UCSD-AML1 (cell line): ENCODE measurements around the gene SRC.

Source experiments
- DNase-seq: peaks from one replicate; lab custom pipeline; 2025; ENCODE audit not compliant: unreplicated experiment; lab: John Stamatoyannopoulos, UW

Gene SRC

GRCh38 chr20:37422791-37423286 is 76.9 kb downstream of the SRC start:
- no peak for DNase-seq

GRCh38 chr20:37423545-37423944 is 77.6 kb downstream of the SRC start:
- DNase-seq = no peak

GRCh38 chr20:37424062-37424851 is 78.3 kb downstream of the SRC start:
- DNase-seq = no peak

- DNase-seq = no peak
Measured at GRCh38 chr20:37425103-37425625, 79.2 kb downstream of the SRC start.

- no peak for DNase-seq
Measured at GRCh38 chr20:37426106-37426505, 80.2 kb downstream of the SRC start.

GRCh38 chr20:37426978-37427377 is 81.0 kb downstream of the SRC start:
- no peak for DNase-seq

GRCh38 chr20:37430044-37430443 is 84.1 kb downstream of the SRC start:
- no peak for DNase-seq

- DNase-seq = no peak
Measured at GRCh38 chr20:37430778-37431460, 85.0 kb downstream of the SRC start.

- no peak for DNase-seq
Measured at GRCh38 chr20:37431786-37432185, 85.8 kb downstream of the SRC start.

- DNase-seq = no peak
Measured at GRCh38 chr20:37432606-37433005, 86.7 kb downstream of the SRC start.

GRCh38 chr20:37435607-37436006 is 89.7 kb downstream of the SRC start:
- no peak for DNase-seq

- DNase-seq = no peak
Measured at GRCh38 chr20:37436527-37437186, 90.7 kb downstream of the SRC start.

GRCh38 chr20:37437676-37438075 is 91.7 kb downstream of the SRC start:
- DNase-seq = no peak

GRCh38 chr20:37438464-37439222 is 92.7 kb downstream of the SRC start:
- no peak for DNase-seq

GRCh38 chr20:37439223-37439933 is 93.4 kb downstream of the SRC start:
- no peak for DNase-seq

- no peak for DNase-seq
Measured at GRCh38 chr20:37441023-37441422, 95.1 kb downstream of the SRC start.

- no peak for DNase-seq
Measured at GRCh38 chr20:37442547-37442946, 96.6 kb downstream of the SRC start.

- no peak for DNase-seq
Measured at GRCh38 chr20:37442986-37443385, 97.0 kb downstream of the SRC start.

- DNase-seq = no peak
Measured at GRCh38 chr20:37443596-37443995, 97.7 kb downstream of the SRC start.

- no peak for DNase-seq
Measured at GRCh38 chr20:37445041-37445440, 99.1 kb downstream of the SRC start.
